Measurements from ENCODE around the gene TRPV2. TPM values are rescaled to one million over a fixed set of nuclear protein-coding genes. Genes with fewer than 3 reads are reported as not detected.
A peak's percentile ranks its signal among the peaks of the same experiment; 100 is the strongest.

Gene TRPV2
- total and polyA plus RNA-seq, 9 of the 15 experiments (the other 6 are each of a cell fraction or from before 2014, with no cell fraction given), result 10.0 to 97.5 (median 30.3) TPM

GRCh38 chr17:16438557-16439302 is 23.4 kb downstream of the TRPV2 start (continued):
- no peak for TF ChIP-seq ATF2 (CRISPR knock-in tag; IDR thresholded peaks at IDR 0.05)
- peak; percentile 73 for TF ChIP-seq L3MBTL2 (IDR thresholded peaks at IDR 0.05)
- TF ChIP-seq NR2C2 (CRISPR knock-in tag; IDR thresholded peaks at IDR 0.05), result no peak
- peak; percentile 73 for TF ChIP-seq NR2C2 (tag; IDR thresholded peaks at IDR 0.05)
- TF ChIP-seq TEAD1 (CRISPR knock-in tag; IDR thresholded peaks at IDR 0.05), result peak in 1 of 2 experiments; percentile 53; a peak in 1 of 4 replicates
- TF ChIP-seq ATF1 (CRISPR knock-in tag; IDR thresholded peaks at IDR 0.05), result no peak
- peak; percentile 69 for TF ChIP-seq ATF1 (tag; IDR thresholded peaks at IDR 0.05)
- TF ChIP-seq E2F6 (IDR thresholded peaks at IDR 0.05; ENCODE audit: borderline replicate concordance in 1 of 2, extremely low read depth in 1 of 2, insufficient read depth in 1 of 2, insufficient read length in 1 of 2, low read depth in 1 of 2, low read length in 1 of 2, poor library complexity in 1 of 2, severe bottlenecking in 1 of 2), result peak; percentile 33 to 63
- no peak for TF ChIP-seq ZBTB12 (CRISPR knock-in tag; IDR thresholded peaks at IDR 0.05)
- peak; percentile 11; the same call in 1 of the 2 replicates for TF ChIP-seq CREB1 (IDR thresholded peaks at IDR 0.05)
- no peak for TF ChIP-seq CREB1 (CRISPR knock-in tag; IDR thresholded peaks at IDR 0.05)
- no peak for TF ChIP-seq ZNF398 (CRISPR knock-in tag; IDR thresholded peaks at IDR 0.05)
- peak; percentile 82 for TF ChIP-seq NFRKB (IDR thresholded peaks at IDR 0.05; ENCODE audit: low read depth)
- TF ChIP-seq ATF6 (CRISPR knock-in tag; IDR thresholded peaks at IDR 0.05), result no peak
- peak; percentile 12 to 88 (median 72) for TF ChIP-seq YY1 (IDR thresholded peaks at IDR 0.05; ENCODE audit: borderline replicate concordance in 1 of 3, control insufficient read depth in 1 of 3, extremely low read depth in 1 of 3, insufficient read depth in 3 of 3, insufficient read length in 1 of 3, insufficient replicate concordance in 2 of 3, low read depth in 1 of 3, low read length in 2 of 3)
- peak; percentile 46 for TF ChIP-seq NFIC (IDR thresholded peaks at IDR 0.05)
- TF ChIP-seq NRF1 (conservative IDR thresholded peaks at IDR 0.05 in 1 of 2, IDR thresholded peaks at IDR 0.05 in 1 of 2), result peak; percentile 98
- TF ChIP-seq TOE1 (IDR thresholded peaks at IDR 0.05; ENCODE audit: borderline replicate concordance), result peak; percentile 96
- TF ChIP-seq TOE1 (CRISPR knock-in tag; IDR thresholded peaks at IDR 0.05; ENCODE audit: borderline replicate concordance, low read depth), result no peak
- TF ChIP-seq RUNX1 (IDR thresholded peaks at IDR 0.05; ENCODE audit: low read depth), result no peak
